SKM-1 treated with dmso at 0.1 percent for 144 hours (cell line): ENCODE data around the gene CEP250.
"Not testable (repeated sequence)": the region's sequence is repeated elsewhere in the genome, so short reads cannot be mapped to it uniquely, and the experiment has no call there.

Experiments used
- DNase-seq: peaks from one replicate; lab custom pipeline; 2025; ENCODE audit not compliant: unreplicated experiment; lab: John Stamatoyannopoulos, UW

Gene CEP250

GRCh38 chr20:35517767-35518166 is 62.4 kb downstream of the CEP250 start:
- not testable (repeated sequence) for DNase-seq

- no peak for DNase-seq
Measured at GRCh38 chr20:35518955-35519354, 63.6 kb downstream of the CEP250 start.

- DNase-seq, result peak; percentile 30
Measured at GRCh38 chr20:35523298-35523888, 68.0 kb downstream of the CEP250 start.

GRCh38 chr20:35525639-35526038 is 70.2 kb downstream of the CEP250 start:
- no peak for DNase-seq

GRCh38 chr20:35527122-35527769 is 71.8 kb downstream of the CEP250 start:
- DNase-seq, result no peak

- DNase-seq, result no peak
Measured at GRCh38 chr20:35529552-35529951, 74.2 kb downstream of the CEP250 start, which contains the start of gene C20orf173. C20orf173 (minus strand) TSS chr20:35529652; CDS start chr20:35529373, 279 bp downstream.

GRCh38 chr20:35539756-35540212 is 84.4 kb downstream of the CEP250 start:
- no peak for DNase-seq

- no peak for DNase-seq
Measured at GRCh38 chr20:35541118-35541782, 85.9 kb downstream of the CEP250 start.

- DNase-seq, result peak; percentile 93
Measured at GRCh38 chr20:35541783-35542662, 86.6 kb downstream of the CEP250 start, which contains the start of gene ERGIC3. ERGIC3 (plus strand) TSS chr20:35542078; CDS start chr20:35542098, 20 bp downstream.

GRCh38 chr20:35542990-35543389 is 87.6 kb downstream of the CEP250 start:
- no peak for DNase-seq

GRCh38 chr20:35544436-35544835 is 89.0 kb downstream of the CEP250 start:
- DNase-seq, result no peak

- not testable (repeated sequence) for DNase-seq
Measured at GRCh38 chr20:35544941-35545340, 89.5 kb downstream of the CEP250 start.

- DNase-seq, result no peak
Measured at GRCh38 chr20:35546127-35546526, 90.7 kb downstream of the CEP250 start.

GRCh38 chr20:35547329-35547728 is 91.9 kb downstream of the CEP250 start:
- no peak for DNase-seq

GRCh38 chr20:35551503-35551902 is 96.1 kb downstream of the CEP250 start:
- no peak for DNase-seq

GRCh38 chr20:35552914-35553313 is 97.5 kb downstream of the CEP250 start:
- no peak for DNase-seq

GRCh38 chr20:35555461-35555860 is 100.1 kb downstream of the CEP250 start:
- DNase-seq, result not testable (repeated sequence)

GRCh38 chr20:35555951-35556645 is 100.7 kb downstream of the CEP250 start:
- DNase-seq, result no peak

GRCh38 chr20:35556871-35557270 is 101.5 kb downstream of the CEP250 start:
- no peak for DNase-seq

- no peak for DNase-seq
Measured at GRCh38 chr20:35558451-35558850, 103.1 kb downstream of the CEP250 start.
